Dedifferentiated amniotic fluid mesenchymal stem cell (primary cell): ENCODE data around the gene GOSR1.
"Not testable (repeated sequence)": the region's sequence is repeated elsewhere in the genome, so short reads cannot be mapped to it uniquely, and the experiment has no call there.

Source experiments
- DNase-seq: peaks from one replicate; pipeline ENCODE4 v3.0.0-alpha.2; 2016; ENCODE audit errors: extremely low spot score

Gene GOSR1

GRCh38 chr17:30477083-30477773, at the start of gene GOSR1:
GOSR1 (plus strand) TSS chr17:30477408; CDS start chr17:30477434, 26 bp downstream.
- peak; percentile 98 for DNase-seq

DNA sequence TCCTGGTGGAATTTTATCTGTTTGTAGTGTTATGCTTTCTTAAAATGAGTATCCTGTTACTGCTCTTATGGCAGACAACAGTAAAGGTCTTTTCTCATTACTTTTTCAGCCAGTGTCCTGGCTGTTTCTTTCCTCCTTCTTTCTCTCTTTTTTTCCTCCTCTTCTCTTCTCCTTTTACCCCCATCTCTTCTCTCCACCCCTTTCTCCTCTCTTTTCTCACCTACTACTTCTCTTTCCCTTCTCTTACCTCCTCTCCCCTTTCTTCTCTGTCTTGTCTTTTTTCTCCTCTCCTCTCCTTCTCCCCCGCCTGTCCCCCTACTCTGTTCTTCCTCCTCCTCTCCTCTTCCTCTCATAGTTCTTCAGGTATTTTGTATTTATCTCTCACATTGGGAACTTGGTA, 49.6 kb upstream of the GOSR1 start:
- DNase-seq, result no peak

GRCh38 chr17:30429155-30429554, 48.1 kb upstream of the GOSR1 start:
- peak; percentile 42 for DNase-seq

GRCh38 chr17:30433514-30433913, 43.7 kb upstream of the GOSR1 start:
- DNase-seq, result peak; percentile 27

- no peak for DNase-seq
These were observed 40.5 kb upstream of the GOSR1 start for GRCh38 chr17:30436729-30437128.

- no peak for DNase-seq
These were observed 33.5 kb upstream of the GOSR1 start for GRCh38 chr17:30443721-30444120.

DNA sequence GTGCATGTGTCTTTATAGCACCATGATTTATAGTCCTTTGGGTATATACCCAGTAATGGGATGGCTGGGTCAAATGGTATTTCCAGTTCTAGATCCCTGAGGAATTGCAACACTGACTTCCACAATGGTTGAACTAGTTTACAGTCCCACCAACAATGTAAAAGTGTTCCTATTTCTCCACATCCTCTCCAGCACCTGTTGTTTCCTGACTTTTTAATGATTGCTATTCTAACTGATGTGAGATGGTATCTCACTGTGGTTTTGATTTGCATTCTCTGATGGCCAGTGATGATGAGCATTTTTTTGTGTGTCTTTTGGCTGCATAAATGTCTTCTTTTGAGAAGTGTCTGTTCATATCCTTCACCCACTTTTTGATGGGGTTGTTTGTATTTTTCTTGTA, 30.6 kb upstream of the GOSR1 start:
- not testable (repeated sequence) for DNase-seq

DNA sequence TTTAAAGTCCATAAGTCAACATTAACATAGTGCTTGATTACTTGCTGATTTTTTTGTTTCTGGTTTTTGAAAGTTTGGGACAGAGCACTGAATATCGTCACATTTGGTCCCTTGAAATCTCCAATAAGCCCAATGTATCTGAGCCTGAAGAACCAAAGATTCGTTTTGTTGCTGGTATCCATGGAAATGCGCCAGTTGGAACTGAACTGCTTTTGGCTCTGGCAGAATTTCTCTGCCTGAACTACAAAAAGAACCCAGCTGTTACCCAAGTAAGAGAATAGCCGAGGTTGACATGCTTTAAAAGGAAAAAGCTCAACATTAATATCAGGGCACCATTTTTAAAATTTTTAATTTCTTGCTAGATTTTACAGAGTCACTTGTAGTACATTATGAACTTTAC, 27.7 kb upstream of the GOSR1 start:
- DNase-seq, result no peak

- DNase-seq, result no peak
These were observed 26.8 kb upstream of the GOSR1 start for GRCh38 chr17:30450125-30451027.

DNA sequence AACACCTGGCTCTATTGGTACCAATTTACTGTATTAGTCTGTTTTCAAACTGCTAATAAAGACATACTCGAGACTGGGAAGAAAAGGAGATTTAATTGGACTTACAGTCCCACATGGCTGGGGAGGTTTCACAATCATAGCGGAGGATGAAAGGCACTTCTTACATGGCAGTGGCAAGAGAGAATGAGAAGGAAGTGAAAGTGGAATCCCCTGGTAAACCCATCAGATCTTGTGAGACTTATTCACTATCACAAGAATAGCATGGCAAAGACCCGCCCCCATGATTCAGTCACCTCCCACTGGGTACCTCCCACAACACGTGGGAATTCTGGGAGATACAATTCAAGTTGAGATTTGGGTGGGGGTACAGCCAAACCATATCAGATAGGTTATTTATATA, 22.6 kb upstream of the GOSR1 start:
- no peak for DNase-seq

DNA sequence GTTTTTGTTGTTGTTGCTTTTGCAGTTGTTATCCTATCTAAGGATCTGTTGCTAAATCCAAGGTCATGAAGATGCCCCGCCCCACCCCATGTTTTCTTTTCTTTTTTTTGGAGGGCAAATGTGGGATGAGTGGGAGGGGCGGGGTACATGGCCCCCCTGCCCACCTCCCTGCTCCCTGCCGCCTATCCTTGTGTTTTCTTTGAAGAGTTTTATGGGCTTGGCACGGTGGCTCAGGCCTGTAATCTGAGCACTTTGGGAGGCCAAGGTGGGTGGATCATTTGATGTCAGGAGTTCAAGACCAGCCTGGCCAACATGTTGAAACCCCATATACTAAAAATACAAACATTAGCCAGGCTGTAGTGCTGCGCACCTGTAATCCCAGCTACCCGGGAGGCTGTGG, 18.8 kb upstream of the GOSR1 start:
- no peak for DNase-seq

DNA sequence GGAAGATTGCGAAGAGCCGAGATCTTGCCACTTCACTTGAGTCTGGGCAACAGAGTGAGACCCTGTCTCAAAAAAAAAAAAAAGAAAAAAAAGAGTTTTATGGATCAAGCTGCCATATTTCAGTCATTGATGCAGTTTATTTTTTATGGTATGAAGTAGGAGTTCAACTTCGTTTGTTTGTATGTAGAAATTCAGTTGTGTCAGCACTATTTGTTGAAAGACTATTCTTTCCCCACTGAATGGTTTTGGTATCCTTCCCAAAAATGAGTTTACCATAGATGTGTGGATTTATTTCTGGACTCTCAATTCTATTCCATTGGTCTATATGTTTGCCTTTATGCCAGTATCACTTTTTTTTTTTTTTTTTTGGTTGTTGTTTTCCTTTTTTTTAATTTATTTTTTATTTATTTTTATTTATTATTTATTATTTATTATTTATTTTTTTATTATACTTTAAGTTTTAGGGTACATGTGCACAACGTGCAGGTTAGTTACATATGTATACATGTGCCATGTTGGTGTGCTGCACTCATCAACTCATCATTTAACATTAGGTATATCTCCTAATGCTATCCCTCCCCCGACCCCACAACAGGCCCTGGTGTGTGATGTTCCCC, 18.3 kb upstream of the GOSR1 start:
- DNase-seq, result not testable (repeated sequence)

DNA sequence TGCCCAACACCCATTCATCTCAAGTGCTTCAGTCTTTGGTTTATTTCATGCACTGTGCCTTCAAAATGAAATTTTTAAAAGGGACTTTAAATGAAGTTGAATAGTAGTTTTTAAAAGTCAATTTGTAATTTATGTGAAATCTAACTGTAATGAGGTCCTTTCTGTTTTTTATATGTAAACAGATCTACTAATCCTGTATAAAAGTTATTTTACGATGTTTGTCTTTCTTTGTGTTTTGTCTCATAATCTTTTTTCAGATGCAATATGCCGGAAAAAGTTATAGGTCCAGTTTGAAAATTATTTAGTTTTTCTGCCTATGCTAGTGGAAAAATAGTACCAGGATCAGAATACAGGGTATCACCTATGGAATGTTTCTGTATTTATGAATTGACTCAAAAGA, 8.7 kb upstream of the GOSR1 start:
- no peak for DNase-seq

DNA sequence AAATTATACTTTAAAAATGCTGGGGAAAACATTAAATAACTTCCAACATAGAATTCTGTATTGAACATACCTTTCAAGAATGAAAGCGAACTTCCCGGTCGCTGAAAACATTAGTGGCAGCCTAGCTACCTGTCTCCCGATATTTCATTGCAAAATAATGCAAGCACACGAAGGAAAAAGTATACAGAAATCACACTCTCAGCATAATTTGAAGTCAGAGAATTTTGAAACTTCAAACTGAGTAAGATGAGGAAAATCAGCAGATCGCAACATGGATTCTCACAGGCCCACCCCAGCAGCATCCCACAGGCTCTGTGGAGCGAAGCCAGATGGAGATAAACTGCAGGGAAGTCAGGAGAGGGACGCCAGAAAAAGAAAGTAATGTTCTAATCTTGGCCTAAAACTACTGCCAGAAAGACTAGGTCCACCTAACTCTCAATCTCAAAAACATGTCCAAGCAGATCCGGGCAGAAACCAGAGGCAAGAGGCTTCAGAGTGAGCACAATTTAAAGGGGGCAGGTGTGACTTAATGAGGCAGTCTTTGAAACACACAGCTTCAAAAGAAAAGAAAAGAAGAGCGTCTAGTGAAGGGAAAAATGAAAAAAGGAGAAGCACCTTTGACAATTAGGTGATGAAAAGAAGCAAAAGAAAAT, 4.8 kb upstream of the GOSR1 start:
- DNase-seq, result no peak

GRCh38 chr17:30475206-30475605, 2.0 kb upstream of the GOSR1 start:
- no peak for DNase-seq

- no peak for DNase-seq
These were observed 504 bp upstream of the GOSR1 start for GRCh38 chr17:30476726-30477082.

- DNase-seq, result peak; percentile 36
These were observed 537 bp downstream of the GOSR1 start for GRCh38 chr17:30477774-30478115.

- no peak for DNase-seq
These were observed 5.3 kb downstream of the GOSR1 start for GRCh38 chr17:30482555-30482954.

GRCh38 chr17:30483159-30483558, 6.0 kb downstream of the GOSR1 start:
- DNase-seq, result no peak

DNA sequence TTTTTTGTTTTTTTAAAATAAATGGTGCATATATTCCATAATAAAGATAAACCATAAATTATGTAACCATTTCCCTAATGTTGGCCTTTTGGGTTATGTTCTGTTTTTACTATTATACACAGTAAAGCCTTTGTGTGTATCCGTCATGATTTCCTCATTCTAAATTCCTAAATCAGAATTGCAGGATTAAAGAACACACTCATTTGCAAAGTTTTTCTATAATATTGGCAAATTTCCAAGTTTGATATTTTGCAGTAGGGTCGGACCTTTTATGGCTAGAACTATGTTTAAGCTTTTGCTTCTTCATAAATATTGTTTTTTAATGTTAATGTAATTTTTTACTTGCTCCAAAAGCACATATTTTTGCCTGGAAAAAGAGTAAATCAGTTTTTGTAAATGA, 16.6 kb downstream of the GOSR1 start:
- no peak for DNase-seq

- DNase-seq, result no peak
These were observed 18.4 kb downstream of the GOSR1 start for GRCh38 chr17:30495586-30495985.

DNA sequence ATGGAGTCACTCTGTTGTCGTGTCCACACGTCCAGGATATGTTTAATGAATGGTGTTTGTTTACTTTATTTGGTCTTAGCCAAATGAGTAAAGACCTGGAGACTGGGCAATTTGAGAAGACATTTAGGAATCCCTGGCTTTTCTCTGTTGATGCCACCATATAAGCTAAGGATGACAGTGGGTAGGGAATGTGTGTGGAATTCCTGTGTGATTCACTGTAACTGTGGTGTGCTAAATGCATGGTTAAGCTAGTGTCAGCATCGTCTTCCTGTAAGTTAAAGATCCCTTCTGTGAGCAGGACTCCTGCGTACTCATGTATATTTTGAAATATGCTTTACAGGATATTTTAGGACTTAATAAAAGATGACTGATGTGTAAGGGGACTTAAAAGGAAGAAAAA, 26.4 kb downstream of the GOSR1 start:
- no peak for DNase-seq
